ENCODE measurements around the gene FSTL4.

FSTL4 gene

DNA sequence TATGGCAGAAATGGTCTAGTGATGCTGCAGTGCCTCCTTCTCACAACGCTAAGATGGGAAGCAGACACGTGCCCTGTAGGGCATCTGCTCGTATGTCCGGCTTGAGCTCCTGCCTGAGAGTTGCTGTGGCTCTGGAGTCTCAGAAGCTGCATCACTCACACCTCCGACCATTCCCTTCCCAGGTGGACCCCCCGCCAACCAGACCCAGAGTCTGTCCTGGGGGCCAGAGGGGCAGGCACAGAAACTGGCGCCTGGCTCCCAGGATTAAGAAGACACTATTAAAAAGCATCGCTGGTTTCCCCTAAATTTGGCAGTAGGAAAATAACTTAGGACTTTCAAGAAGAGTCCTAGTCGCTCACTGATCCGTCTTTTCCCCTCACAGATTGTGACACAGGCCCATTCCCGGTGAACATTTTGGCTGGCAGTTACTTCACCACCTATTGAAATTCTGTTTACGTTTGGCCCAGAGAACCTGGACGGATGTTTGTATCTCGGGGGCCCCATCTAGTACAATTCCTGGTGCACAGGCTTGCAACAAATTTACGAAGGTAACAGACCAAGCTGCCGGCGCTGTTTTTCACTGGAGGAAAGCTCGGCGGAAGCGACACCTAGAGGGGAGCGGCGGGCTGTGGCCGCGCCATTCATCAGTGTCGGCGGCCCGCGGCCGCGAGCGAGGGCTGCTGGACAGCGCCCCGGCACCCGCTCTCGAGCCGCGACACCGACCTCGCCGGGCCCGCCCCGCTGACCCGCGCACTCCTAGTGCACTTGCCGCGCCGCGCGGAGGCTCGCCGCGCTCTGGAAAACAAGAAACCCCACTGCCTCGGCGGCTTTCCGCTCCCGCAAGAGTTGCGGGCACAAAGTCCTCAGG is 1.6 kb downstream of the FSTL4 start:
- DNase-seq = no peak

DNA sequence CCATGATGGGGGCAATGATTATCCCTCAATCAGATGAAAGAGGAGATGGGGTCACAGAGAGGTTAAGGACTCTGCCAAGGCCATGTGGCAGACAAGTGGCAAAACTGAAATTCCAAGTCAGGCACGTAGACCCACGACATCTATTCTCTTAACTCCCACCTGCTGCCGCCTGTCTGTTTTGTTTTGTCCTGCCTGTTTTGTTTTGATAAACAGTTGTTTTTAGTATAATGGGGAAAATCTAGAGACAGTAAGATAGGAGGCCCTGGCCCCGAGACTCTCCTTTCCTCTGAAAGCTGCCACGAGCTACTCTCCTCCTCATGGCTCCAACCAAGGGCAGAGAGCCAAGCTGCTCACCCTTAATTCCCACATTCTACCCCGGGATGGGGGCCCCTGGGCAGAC is 4.9 kb downstream of the FSTL4 start:
- no peak for DNase-seq

GRCh38 chr5:133606835-133607234 is 5.5 kb downstream of the FSTL4 start:
- DNase-seq = no peak

GRCh38 chr5:133605323-133605722 is 7.0 kb downstream of the FSTL4 start:
- no peak for DNase-seq

DNA sequence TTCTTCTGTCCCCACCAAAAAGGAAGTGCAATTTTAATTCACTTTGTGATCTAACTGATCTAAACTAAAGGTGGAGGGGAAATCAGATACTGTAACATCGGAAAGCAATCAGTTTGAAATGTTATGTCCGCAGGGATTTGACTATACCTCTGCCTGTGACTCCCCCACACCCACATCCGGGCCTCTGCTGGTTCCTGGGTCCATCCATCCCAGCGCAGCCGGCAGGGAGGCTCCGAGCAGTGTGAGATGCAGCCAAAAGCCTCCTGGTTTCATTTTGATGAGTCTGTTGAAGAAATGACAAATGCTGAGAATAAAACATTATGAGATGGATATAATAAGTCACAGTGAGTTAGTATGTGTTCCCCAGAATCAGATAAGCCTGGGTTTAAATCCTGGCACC is 8.6 kb downstream of the FSTL4 start:
- DNase-seq = no peak

DNA sequence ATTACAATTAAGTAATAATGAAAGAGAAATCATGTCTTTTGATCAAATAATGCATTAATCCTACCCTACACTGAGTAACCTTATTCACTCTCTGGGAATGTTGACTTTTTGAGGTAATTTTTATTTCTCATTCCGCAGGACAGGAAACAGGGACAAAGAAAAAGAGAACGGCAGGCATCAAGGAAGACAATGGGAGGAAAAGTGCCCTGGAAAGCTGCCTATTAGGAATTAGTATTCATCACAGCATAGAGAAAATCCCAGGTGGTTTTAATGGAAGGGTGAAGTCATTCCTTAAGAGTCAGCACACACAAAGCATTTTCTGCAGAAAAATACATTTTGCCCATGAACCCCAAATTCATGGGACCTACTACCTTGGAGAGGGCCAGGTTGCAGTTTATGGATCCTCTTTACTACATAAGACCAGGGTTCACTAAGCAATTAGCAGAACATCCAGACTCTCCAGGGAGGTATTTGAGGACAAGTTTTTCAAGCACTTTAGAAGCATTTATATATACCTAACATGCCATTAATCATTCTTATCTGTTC is 9.4 kb downstream of the FSTL4 start:
- DNase-seq = no peak

DNA sequence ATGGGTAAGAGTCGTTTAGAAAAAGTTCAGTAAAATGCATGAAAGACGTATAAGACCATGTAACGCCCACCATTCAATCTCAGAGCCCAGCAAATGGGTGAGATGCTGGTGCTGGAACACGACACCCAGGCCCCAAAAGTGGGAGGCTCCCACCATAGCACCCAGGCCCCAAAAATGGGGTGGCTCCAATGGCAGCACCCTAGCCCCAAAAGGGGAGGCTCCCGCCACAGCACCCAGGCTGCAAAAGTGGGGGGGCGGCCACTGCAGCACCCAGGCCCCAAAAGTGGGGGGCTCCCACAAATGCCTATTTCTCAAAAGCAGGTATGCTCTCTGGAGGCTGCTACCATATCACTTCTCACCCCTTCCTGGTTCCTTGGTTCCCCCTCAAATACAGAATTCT is 12.7 kb downstream of the FSTL4 start:
- DNase-seq = no peak

- no peak for DNase-seq
Measured at GRCh38 chr5:133599044-133599443, 13.3 kb downstream of the FSTL4 start.

GRCh38 chr5:133596049-133596448 is 16.3 kb downstream of the FSTL4 start:
- DNase-seq = no peak

DNA sequence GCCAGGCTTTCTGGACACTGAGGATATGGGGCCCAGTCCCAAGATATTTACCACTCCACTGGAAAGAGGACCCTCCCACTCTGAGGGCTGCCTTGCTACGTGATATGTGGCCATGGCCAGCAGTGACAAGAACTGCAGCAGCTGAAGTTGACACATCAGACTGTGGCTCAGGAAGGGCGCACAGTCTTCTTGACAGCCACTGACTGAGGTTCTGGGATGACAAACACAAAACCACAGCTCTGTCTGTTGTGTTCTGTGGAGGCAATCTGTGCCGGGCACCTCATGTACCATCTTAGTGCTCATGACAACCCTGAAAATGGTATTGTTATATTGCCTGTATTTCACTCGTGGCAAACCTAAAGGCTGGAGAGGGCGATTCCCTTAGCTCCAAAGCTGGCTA is 16.9 kb downstream of the FSTL4 start:
- DNase-seq = no peak

DNA sequence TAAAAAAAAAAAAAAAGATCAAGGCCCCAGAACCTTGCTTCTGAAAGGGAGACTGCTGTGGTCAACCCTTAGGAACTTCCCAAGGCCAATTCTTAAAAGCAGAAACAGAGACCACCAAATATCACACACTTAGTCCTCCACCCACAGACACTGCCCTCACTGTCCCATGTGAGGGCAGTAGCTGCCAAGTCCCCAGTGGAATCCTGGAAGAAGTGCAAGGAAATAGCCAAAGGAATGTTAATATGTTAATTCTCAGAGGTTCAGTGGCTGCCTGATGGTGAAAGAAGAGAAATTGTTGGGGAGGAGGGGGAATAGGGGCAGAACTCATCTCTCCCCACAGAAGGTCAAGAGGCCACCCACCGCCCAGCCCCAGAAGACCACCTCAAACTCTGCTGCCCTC is 23.1 kb downstream of the FSTL4 start:
- no peak for DNase-seq

- no peak for DNase-seq
Measured at GRCh38 chr5:133582971-133583370, 29.4 kb downstream of the FSTL4 start.

DNA sequence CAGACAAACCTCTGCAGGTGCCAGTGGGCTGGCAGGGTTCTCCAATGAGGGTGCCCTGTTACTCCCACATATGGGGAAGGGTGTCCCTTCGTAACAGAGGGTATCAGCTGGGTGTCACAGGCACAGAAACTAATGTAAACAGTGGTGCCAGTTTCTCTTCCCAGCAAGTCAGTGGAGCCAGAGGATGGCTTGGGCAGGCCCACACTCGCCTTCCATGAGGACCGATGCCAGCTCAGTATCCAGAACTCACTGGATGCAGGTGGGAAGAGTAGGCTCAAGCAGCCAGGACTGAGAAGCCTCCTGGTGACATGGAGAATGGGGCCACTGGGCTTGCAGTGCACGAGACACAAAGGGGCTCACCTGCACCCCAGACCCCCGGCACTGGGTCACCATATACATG is 30.4 kb downstream of the FSTL4 start:
- no peak for DNase-seq

- DNase-seq = no peak
Measured at GRCh38 chr5:133581348-133581747, 31.0 kb downstream of the FSTL4 start.

- no peak for DNase-seq
Measured at GRCh38 chr5:133580618-133581017, 31.7 kb downstream of the FSTL4 start.

- DNase-seq = no peak
Measured at GRCh38 chr5:133579766-133580165, 32.6 kb downstream of the FSTL4 start.

DNA sequence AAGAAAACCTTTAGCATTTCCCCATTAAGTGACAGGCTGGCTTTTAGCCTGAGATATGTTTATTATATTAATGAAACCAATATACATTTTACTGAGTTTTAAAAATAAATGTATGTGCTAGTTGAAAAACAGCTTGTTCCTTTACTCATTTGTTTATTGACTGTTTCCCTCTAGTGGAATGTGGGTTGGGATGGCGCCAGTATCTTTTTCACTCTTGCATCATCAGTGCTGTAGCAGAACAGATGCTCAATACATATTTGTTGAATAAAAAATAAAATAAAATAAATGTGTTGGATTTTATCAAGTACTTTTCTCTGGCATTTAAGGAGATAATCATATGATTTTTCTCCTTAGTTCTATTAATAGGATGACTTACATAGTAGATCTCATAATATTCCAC is 43.0 kb downstream of the FSTL4 start:
- no peak for DNase-seq

GRCh38 chr5:133565993-133566392 is 46.3 kb downstream of the FSTL4 start:
- no peak for DNase-seq

GRCh38 chr5:133564921-133565565 is 47.3 kb downstream of the FSTL4 start:
- no peak for DNase-seq

GRCh38 chr5:133562554-133562953 is 49.8 kb downstream of the FSTL4 start:
- no peak for DNase-seq

- no peak for DNase-seq
Measured at GRCh38 chr5:133559960-133560359, 52.4 kb downstream of the FSTL4 start.

- DNase-seq = no peak
Measured at GRCh38 chr5:133556551-133556950, 55.8 kb downstream of the FSTL4 start.

- no peak for DNase-seq
Measured at GRCh38 chr5:133554279-133554678, 58.1 kb downstream of the FSTL4 start.

DNA sequence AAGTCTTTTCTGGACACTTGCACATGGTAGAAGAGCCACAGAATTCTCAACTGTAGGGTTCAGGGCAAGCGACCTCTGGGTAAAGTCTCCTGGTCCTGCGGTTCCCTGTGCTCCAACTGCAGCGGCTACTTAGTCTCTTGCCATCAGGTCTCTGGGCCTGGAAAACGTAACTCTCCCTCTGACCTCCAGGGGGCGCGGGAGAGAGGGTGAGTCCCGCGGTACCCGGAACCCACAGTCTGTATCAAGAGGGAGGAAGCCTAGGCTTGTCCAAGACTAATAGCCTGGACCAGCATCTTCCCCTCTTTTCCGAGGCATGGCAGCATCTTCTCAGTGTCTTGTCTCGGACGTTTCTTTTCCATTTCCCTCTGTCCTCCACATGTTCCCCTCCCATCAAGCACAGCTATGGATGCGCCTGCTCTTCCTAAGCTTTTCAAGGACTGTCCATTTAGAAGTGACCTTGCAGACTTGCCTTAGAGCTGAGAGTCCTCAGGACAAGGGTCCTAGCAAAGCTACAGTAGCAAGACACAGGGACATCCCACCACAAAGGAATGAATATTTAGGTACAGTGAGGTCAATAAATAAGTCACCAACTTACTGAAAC is 59.3 kb downstream of the FSTL4 start:
- DNase-seq = no peak
